ENCODE results near the gene MUSK.

DNA sequence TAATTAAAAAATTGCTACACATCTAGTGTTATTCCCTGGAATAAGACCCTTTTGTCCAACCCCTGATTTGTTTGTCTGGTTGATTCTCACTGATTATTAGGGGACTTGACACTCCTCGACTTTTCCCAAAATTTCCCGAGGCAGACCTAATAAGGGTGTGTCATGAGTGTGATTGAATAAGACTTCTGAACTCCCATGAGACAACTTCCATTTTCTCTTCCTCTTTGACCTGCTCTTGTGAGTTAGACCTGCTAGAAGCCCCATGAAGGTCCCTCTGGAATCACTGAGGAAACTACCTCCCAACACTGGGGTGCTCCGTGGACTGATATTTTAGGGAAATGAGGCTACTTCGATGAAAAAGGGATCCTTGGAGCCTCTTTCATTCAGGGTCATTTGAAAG is 83.4 kb downstream of the MUSK start:
- TF ChIP-seq, protein P1, sequence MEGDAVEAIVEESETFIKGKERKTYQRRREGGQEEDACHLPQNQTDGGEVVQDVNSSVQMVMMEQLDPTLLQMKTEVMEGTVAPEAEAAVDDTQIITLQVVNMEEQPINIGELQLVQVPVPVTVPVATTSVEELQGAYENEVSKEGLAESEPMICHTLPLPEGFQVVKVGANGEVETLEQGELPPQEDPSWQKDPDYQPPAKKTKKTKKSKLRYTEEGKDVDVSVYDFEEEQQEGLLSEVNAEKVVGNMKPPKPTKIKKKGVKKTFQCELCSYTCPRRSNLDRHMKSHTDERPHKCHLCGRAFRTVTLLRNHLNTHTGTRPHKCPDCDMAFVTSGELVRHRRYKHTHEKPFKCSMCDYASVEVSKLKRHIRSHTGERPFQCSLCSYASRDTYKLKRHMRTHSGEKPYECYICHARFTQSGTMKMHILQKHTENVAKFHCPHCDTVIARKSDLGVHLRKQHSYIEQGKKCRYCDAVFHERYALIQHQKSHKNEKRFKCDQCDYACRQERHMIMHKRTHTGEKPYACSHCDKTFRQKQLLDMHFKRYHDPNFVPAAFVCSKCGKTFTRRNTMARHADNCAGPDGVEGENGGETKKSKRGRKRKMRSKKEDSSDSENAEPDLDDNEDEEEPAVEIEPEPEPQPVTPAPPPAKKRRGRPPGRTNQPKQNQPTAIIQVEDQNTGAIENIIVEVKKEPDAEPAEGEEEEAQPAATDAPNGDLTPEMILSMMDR (IDR thresholded peaks at IDR 0.05), result no peak
- TF ChIP-seq CBX8 (IDR thresholded peaks at IDR 0.05), result no peak
- TF ChIP-seq GATA3 (IDR thresholded peaks at IDR 0.05; ENCODE audit: borderline replicate concordance), result no peak
- TF ChIP-seq, protein P2, sequence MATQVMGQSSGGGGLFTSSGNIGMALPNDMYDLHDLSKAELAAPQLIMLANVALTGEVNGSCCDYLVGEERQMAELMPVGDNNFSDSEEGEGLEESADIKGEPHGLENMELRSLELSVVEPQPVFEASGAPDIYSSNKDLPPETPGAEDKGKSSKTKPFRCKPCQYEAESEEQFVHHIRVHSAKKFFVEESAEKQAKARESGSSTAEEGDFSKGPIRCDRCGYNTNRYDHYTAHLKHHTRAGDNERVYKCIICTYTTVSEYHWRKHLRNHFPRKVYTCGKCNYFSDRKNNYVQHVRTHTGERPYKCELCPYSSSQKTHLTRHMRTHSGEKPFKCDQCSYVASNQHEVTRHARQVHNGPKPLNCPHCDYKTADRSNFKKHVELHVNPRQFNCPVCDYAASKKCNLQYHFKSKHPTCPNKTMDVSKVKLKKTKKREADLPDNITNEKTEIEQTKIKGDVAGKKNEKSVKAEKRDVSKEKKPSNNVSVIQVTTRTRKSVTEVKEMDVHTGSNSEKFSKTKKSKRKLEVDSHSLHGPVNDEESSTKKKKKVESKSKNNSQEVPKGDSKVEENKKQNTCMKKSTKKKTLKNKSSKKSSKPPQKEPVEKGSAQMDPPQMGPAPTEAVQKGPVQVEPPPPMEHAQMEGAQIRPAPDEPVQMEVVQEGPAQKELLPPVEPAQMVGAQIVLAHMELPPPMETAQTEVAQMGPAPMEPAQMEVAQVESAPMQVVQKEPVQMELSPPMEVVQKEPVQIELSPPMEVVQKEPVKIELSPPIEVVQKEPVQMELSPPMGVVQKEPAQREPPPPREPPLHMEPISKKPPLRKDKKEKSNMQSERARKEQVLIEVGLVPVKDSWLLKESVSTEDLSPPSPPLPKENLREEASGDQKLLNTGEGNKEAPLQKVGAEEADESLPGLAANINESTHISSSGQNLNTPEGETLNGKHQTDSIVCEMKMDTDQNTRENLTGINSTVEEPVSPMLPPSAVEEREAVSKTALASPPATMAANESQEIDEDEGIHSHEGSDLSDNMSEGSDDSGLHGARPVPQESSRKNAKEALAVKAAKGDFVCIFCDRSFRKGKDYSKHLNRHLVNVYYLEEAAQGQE (IDR thresholded peaks at IDR 0.05), result no peak
- TF ChIP-seq PHF8 (IDR thresholded peaks at IDR 0.05; ENCODE audit: borderline replicate concordance, low read depth), result no peak
